Measurements from ENCODE around the gene S1PR5.
A peak's percentile ranks its signal among the peaks of the same experiment; 100 is the strongest.

The S1PR5 gene

GRCh38 chr19:10514211-10515145, 2.8 kb downstream of the S1PR5 start:
- DNase-seq (ENCODE audit: low spot score), result no peak

- DNase-seq (ENCODE audit: low spot score), result no peak
These were observed 4.0 kb downstream of the S1PR5 start for GRCh38 chr19:10513223-10513622.

GRCh38 chr19:10510301-10510802, 6.9 kb downstream of the S1PR5 start:
- DNase-seq (ENCODE audit: low spot score), result peak; percentile 45

GRCh38 chr19:10508707-10509106, 8.5 kb downstream of the S1PR5 start:
- DNase-seq (ENCODE audit: low spot score), result peak; percentile 41

GRCh38 chr19:10508036-10508435, 9.2 kb downstream of the S1PR5 start:
- DNase-seq (ENCODE audit: low spot score), result no peak

GRCh38 chr19:10505583-10506229, 11.5 kb downstream of the S1PR5 start:
- DNase-seq (ENCODE audit: low spot score), result peak; percentile 87

- DNase-seq (ENCODE audit: low spot score), result peak; percentile 37
These were observed 14.1 kb downstream of the S1PR5 start, which contains the start of gene KEAP1 for GRCh38 chr19:10503002-10503789. Gene KEAP1, minus strand, starts transcription at chr19:10503356. Its CDS starts 3,323 bp downstream, at chr19:10500033.

- DNase-seq (ENCODE audit: low spot score), result peak; percentile 95
These were observed 14.7 kb downstream of the S1PR5 start for GRCh38 chr19:10502524-10503001.

- peak; percentile 52 for DNase-seq (ENCODE audit: low spot score)
These were observed 15.2 kb downstream of the S1PR5 start for GRCh38 chr19:10501971-10502523.

- no peak for DNase-seq (ENCODE audit: low spot score)
These were observed 17.0 kb downstream of the S1PR5 start for GRCh38 chr19:10500247-10500592.

- DNase-seq (ENCODE audit: low spot score), result no peak
These were observed 17.5 kb downstream of the S1PR5 start for GRCh38 chr19:10499550-10500246.

GRCh38 chr19:10497371-10497770, 19.9 kb downstream of the S1PR5 start:
- DNase-seq (ENCODE audit: low spot score), result no peak

- no peak for DNase-seq (ENCODE audit: low spot score)
These were observed 25.7 kb downstream of the S1PR5 start for GRCh38 chr19:10491472-10492047.

- no peak for DNase-seq (ENCODE audit: low spot score)
These were observed 30.7 kb downstream of the S1PR5 start for GRCh38 chr19:10486551-10486950.

GRCh38 chr19:10478903-10479384, 38.3 kb downstream of the S1PR5 start:
- DNase-seq (ENCODE audit: low spot score), result peak; percentile 86

GRCh38 chr19:10478476-10478875, 38.8 kb downstream of the S1PR5 start:
- no peak for DNase-seq (ENCODE audit: low spot score)

- no peak for DNase-seq (ENCODE audit: low spot score)
These were observed 42.2 kb downstream of the S1PR5 start for GRCh38 chr19:10474962-10475451.

GRCh38 chr19:10473192-10473591, 44.1 kb downstream of the S1PR5 start:
- DNase-seq (ENCODE audit: low spot score), result no peak

GRCh38 chr19:10471909-10472308, 45.3 kb downstream of the S1PR5 start:
- peak; percentile 29 for DNase-seq (ENCODE audit: low spot score)

- no peak for DNase-seq (ENCODE audit: low spot score)
These were observed 49.1 kb downstream of the S1PR5 start for GRCh38 chr19:10468133-10468532.
